Progenitor cell of endocrine pancreas (in vitro differentiated cells): ENCODE data around the gene FMN1. TPM values are rescaled to one million over a fixed set of nuclear protein-coding genes. Genes with fewer than 3 reads are reported as not detected.
"Not testable (repeated sequence)": the region's sequence is repeated elsewhere in the genome, so short reads cannot be mapped to it uniquely, and the experiment has no call there.

ENCODE experiments used
- DNase-seq: peaks from one replicate; pipeline ENCODE4 v3.0.0; 2021; ENCODE audit warnings: low spot score; ENCODE audit not compliant: unreplicated experiment
- H3K27ac Mint-ChIP-seq: 2 replicates; pipeline ENCODE4 v1.8.0; 2021; ENCODE audit warnings: mild to moderate bottlenecking, moderate library complexity, mixed read lengths
- H3K27me3 Mint-ChIP-seq: 2 replicates; pipeline ENCODE4 v1.8.0; 2021; ENCODE audit warnings: mixed read lengths
- H3K36me3 Mint-ChIP-seq: 2 replicates; pipeline ENCODE4 v1.8.0; 2022; ENCODE audit warnings: mixed read lengths; ENCODE audit not compliant: insufficient read depth
- H3K4me1 Mint-ChIP-seq: 2 replicates; pipeline ENCODE4 v1.8.0; 2021; ENCODE audit warnings: low read depth, mixed read lengths
- H3K4me3 Mint-ChIP-seq: 2 replicates; pipeline ENCODE4 v1.8.0; 2021; ENCODE audit warnings: low read depth, mild to moderate bottlenecking, moderate library complexity, mixed read lengths
- H3K9me3 Mint-ChIP-seq: 2 replicates; pipeline ENCODE4 v1.8.0; 2021; ENCODE audit warnings: low read depth, mixed read lengths
- total RNA-seq: library from RNA; stranded (reverse); gene quantifications from 2 replicates; pipeline ENCODE4 v1.2.1, GENCODE V29; 2021
- TF ChIP-seq, protein P1 (sequence below): fragments of 200-600 bp; sonication (generic); IDR thresholded peaks from one replicate; pipeline ENCODE4 v1.5.0; 2021; ENCODE audit warnings: antibody characterized with exemption, mild to moderate bottlenecking; ENCODE audit not compliant: unreplicated experiment

The FMN1 gene
- total RNA-seq, 1 donor from 2014 or later: 0.41 TPM

GRCh38 chr15:32853592-32853991, 340.9 kb downstream of the FMN1 start:
- Mint-ChIP-seq H3K36me3 (no peaks in the 10 kb centered on the region), H3K4me1 (peaks cover 2% of the 10 kb centered on the region), H3K27me3 (no peaks in the 10 kb centered on the region), H3K27ac (no peak overlapping the region), H3K9me3 (no peaks in the 10 kb centered on the region), H3K4me3 (no peak overlapping the region)
- TF ChIP-seq, protein P1, sequence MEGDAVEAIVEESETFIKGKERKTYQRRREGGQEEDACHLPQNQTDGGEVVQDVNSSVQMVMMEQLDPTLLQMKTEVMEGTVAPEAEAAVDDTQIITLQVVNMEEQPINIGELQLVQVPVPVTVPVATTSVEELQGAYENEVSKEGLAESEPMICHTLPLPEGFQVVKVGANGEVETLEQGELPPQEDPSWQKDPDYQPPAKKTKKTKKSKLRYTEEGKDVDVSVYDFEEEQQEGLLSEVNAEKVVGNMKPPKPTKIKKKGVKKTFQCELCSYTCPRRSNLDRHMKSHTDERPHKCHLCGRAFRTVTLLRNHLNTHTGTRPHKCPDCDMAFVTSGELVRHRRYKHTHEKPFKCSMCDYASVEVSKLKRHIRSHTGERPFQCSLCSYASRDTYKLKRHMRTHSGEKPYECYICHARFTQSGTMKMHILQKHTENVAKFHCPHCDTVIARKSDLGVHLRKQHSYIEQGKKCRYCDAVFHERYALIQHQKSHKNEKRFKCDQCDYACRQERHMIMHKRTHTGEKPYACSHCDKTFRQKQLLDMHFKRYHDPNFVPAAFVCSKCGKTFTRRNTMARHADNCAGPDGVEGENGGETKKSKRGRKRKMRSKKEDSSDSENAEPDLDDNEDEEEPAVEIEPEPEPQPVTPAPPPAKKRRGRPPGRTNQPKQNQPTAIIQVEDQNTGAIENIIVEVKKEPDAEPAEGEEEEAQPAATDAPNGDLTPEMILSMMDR: no peak
- no peak for DNase-seq

- H3K4me1 Mint-ChIP-seq: peaks cover 2% of the 10 kb centered on the region
- no peak overlapping the region for H3K27ac Mint-ChIP-seq
Observed at GRCh38 chr15:32852771-32853170, 341.7 kb downstream of the FMN1 start.

DNA sequence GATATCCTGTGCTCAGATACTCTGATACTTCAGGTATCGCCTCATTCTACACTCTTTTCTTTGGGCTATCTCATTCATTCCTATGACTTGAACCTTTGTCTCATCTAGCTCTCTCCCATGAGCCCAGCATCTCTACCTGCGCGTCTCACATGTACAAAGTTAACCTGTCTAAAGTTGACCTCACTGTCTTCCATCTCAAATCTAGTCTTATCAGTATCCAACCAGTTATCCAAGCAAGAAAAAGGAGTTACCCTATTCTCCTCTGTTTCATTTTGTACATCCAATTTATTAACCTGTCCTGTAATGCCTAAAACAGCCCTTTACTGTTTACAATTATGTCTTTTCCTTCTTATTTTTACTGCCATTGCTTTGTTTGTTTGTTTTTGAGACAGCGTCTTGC, 342.5 kb downstream of the FMN1 start:
- H3K36me3 Mint-ChIP-seq: no peaks in the 10 kb centered on the region
- no peak for DNase-seq
- TF ChIP-seq, protein P1: no peak
- H3K27me3 Mint-ChIP-seq: no peaks in the 10 kb centered on the region
- H3K27ac Mint-ChIP-seq: no peak overlapping the region
- H3K4me3 Mint-ChIP-seq: no peak overlapping the region
- H3K4me1 Mint-ChIP-seq: peaks cover 2% of the 10 kb centered on the region
- no peaks in the 10 kb centered on the region for H3K9me3 Mint-ChIP-seq

More at GRCh38 chr15:32852771-32853170, 341.7 kb downstream of the FMN1 start:
- H3K27me3 Mint-ChIP-seq: no peaks in the 10 kb centered on the region
- H3K36me3 Mint-ChIP-seq: no peaks in the 10 kb centered on the region
- TF ChIP-seq, protein P1: no peak
- no peak for DNase-seq
- no peaks in the 10 kb centered on the region for H3K9me3 Mint-ChIP-seq
- H3K4me3 Mint-ChIP-seq: no peak overlapping the region

DNA sequence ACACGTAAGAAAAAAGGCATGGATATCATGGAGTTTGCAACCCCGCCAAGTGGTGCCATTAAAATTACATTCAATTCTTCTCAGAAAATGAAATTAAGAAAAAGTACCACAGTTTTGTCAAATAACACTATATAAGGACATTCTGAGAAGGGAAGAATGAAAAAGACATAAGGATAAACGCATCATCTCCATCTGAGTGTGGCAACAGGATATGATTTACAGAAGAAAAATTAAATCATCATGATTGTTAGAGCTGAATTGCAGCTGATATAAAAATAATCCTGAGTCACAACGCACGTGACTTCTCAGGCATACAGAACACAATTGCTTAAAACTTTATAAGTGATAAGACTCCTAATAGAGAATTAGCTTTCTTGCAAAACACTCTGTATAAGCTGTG, 342.9 kb downstream of the FMN1 start:
- TF ChIP-seq, protein P1: no peak
- no peak overlapping the region for H3K27ac Mint-ChIP-seq

DNA sequence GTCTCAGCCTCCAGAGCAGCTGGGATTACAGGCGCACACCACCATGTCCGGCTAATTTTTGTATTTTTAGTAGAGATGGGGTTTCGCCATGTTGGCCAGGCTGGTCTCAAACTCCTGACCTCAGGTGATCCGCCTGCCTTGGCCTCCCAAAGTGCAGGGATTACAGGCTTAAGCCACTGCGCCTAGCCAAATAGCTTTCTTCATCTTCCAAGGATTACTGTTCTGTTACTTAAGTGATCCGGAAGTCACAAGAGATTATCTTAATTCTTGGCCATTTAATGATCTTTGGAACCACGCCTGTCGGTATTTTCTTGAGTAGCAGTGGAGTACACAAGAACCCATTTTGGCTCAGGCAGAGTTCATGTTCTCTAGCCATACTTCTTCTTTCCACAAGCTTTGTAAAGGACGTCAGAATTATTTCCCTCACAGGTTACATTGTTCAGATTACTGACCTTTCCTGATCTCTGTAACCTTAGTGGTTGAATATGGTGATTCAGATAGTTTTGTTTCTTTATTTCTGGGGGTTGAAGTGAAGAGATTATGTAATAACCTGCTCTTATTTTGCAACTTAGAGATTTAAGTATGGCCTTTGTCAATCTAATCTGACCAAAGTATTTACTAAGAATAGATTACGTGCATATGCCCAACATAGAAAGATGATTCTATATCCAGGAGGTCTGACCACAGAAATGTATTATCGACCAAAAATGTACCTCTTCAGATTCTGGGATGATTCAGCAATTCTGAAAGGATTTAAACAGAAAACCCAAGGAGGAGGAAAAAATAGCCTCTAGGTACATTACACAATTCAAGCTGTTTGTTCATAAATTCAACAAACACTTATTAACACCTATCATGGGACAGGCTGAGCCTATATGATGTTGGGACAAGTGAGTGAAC, 344.5 kb downstream of the FMN1 start:
- no peak overlapping the region for H3K27ac Mint-ChIP-seq
- H3K9me3 Mint-ChIP-seq: no peaks in the 10 kb centered on the region
- H3K4me3 Mint-ChIP-seq: no peak overlapping the region
- H3K36me3 Mint-ChIP-seq: no peaks in the 10 kb centered on the region
- DNase-seq: no peak
- peaks cover 2% of the 10 kb centered on the region for H3K4me1 Mint-ChIP-seq
- no peaks in the 10 kb centered on the region for H3K27me3 Mint-ChIP-seq
- TF ChIP-seq, protein P1: no peak

More for the DNA sequence above, 342.9 kb downstream of the FMN1 start:
- H3K4me1 Mint-ChIP-seq: peaks cover 2% of the 10 kb centered on the region
- no peaks in the 10 kb centered on the region for H3K27me3 Mint-ChIP-seq
- H3K4me3 Mint-ChIP-seq: no peak overlapping the region
- no peaks in the 10 kb centered on the region for H3K36me3 Mint-ChIP-seq
- DNase-seq: no peak
- H3K9me3 Mint-ChIP-seq: no peaks in the 10 kb centered on the region

- not testable (repeated sequence) for H3K9me3 Mint-ChIP-seq, H3K4me3 Mint-ChIP-seq, H3K36me3 Mint-ChIP-seq, H3K27ac Mint-ChIP-seq, DNase-seq, H3K4me1 Mint-ChIP-seq, H3K27me3 Mint-ChIP-seq
Observed at GRCh38 chr15:32846671-32847070, 347.8 kb downstream of the FMN1 start.
